Measurements from ENCODE around the gene HDAC7.
"Not testable (repeated sequence)": the region's sequence is repeated elsewhere in the genome, so short reads cannot be mapped to it uniquely, and the experiment has no call there.

HDAC7 gene

GRCh38 chr12:47848853-47849252 lies 29.1 kb upstream of the HDAC7 start:
- DNase-seq: no peak

GRCh38 chr12:47846294-47846996 lies 26.7 kb upstream of the HDAC7 start:
- DNase-seq: no peak

- no peak for DNase-seq
Measured at GRCh38 chr12:47845081-47845480, 25.4 kb upstream of the HDAC7 start.

- DNase-seq: no peak
Measured at GRCh38 chr12:47844264-47845019, 24.7 kb upstream of the HDAC7 start.

- no peak for DNase-seq
Measured at GRCh38 chr12:47843226-47843980, 23.7 kb upstream of the HDAC7 start.

- not testable (repeated sequence) for DNase-seq
Measured at GRCh38 chr12:47842543-47842942, 22.8 kb upstream of the HDAC7 start.

- no peak for DNase-seq
Measured at GRCh38 chr12:47841910-47842309, 22.2 kb upstream of the HDAC7 start.

- DNase-seq: no peak
Measured at GRCh38 chr12:47841501-47841900, 21.8 kb upstream of the HDAC7 start.

- DNase-seq: no peak
Measured at GRCh38 chr12:47840571-47840970, 20.9 kb upstream of the HDAC7 start.

GRCh38 chr12:47839214-47839876 lies 19.6 kb upstream of the HDAC7 start:
- DNase-seq: no peak

GRCh38 chr12:47838286-47838931 lies 18.7 kb upstream of the HDAC7 start:
- DNase-seq: peak; percentile 30

- peak; percentile 50 for DNase-seq
Measured at GRCh38 chr12:47837190-47838171, 17.8 kb upstream of the HDAC7 start.

GRCh38 chr12:47835831-47836155 lies 16.1 kb upstream of the HDAC7 start:
- DNase-seq: no peak

- DNase-seq: no peak
Measured at GRCh38 chr12:47835006-47835830, 15.5 kb upstream of the HDAC7 start.

GRCh38 chr12:47834199-47834903 lies 14.6 kb upstream of the HDAC7 start:
- no peak for DNase-seq

GRCh38 chr12:47833591-47834012 lies 13.9 kb upstream of the HDAC7 start:
- DNase-seq: no peak

- DNase-seq: no peak
Measured at GRCh38 chr12:47832263-47832933, 12.7 kb upstream of the HDAC7 start.

GRCh38 chr12:47829584-47829983 lies 9.9 kb upstream of the HDAC7 start:
- DNase-seq: no peak

- peak; percentile 65 for DNase-seq
Measured at GRCh38 chr12:47828976-47829482, 9.3 kb upstream of the HDAC7 start.

Data from HCEC 1CT (cell line).